Left cardiac atrium (tissue), 4 donors: ENCODE data around the gene LCN9. TPM values are rescaled to one million over a fixed set of nuclear protein-coding genes. Genes with fewer than 3 reads are reported as not detected.
A peak's percentile ranks its signal among the peaks of the same experiment; 100 is the strongest.
"Not testable (repeated sequence)": the region's sequence is repeated elsewhere in the genome, so short reads cannot be mapped to it uniquely, and the experiment has no call there.

ENCODE experiments used
- ATAC-seq, 2 donors: fragments of 200-7000 bp; cut with Tn5 transposase; one replicate each; pipeline ENCODE4 v1.9.1; 2020; ENCODE audit warnings: mild to moderate bottlenecking in 2 of 2, moderate library complexity in 2 of 2
- DNase-seq: peaks from one replicate; pipeline ENCODE4 v3.0.0-alpha.2; 2020
- intact Hi-C, 2 donors: fragments of 100-400 bp; cut with DNase I; formaldehyde crosslinking; loops; one replicate each; pipeline versions ENCODE4 v1.14.1 to v1.15.1; 2022 to 2023
- long read RNA-seq: library from polyadenylated mRNA; unstranded; transcript quantifications from one replicate; pipeline ENCODE4 v2.0.0, GENCODE V29; 2021
- total RNA-seq, 2 donors: library from RNA; stranded (reverse); fragmentation: NEBNext Ultra II Directional; extraction: Animal tissue kit (Norgen Biotek cat#: 25700); gene quantifications; one replicate each; pipeline ENCODE4 v1.2.1, GENCODE V29; 2021
- donor health status: DM: no; HTN: yes; CAD: no.
- donor health status: DM: no; HTN: yes; CAD: no; lungs with severe emphysema.
- donor health status: DM: yes; HTN: yes; CAD: no.
- donor health status: Dilated cardiomyopathy.

Gene LCN9
- not detected for total RNA-seq
- long read RNA-seq: 0 reads

- peak in 1 of 2 donors; percentile 68 for ATAC-seq
- intact Hi-C loops: no loop called here
- peak; percentile 53 for DNase-seq
Measured at GRCh38 chr9:135662758-135663450, at the start of gene LCN9. Gene LCN9 (plus strand): TSS chr9:135663309. CDS start chr9:135663322, 13 bp downstream.

GRCh38 chr9:135613946-135614805 is 48.9 kb upstream of the LCN9 start:
- DNase-seq (no peak), ATAC-seq (no peak)
- intact Hi-C loops: no loop called here

GRCh38 chr9:135614821-135615665 is 48.1 kb upstream of the LCN9 start:
- intact Hi-C loops: no loop called here
- no peak for DNase-seq
- no peak for ATAC-seq

- DNase-seq: no peak
- intact Hi-C loops: no loop called here
- no peak for ATAC-seq
Measured at GRCh38 chr9:135615666-135616618, 47.2 kb upstream of the LCN9 start.

- DNase-seq: no peak
- intact Hi-C loops: no loop called here
- no peak for ATAC-seq
Measured at GRCh38 chr9:135616619-135617537, 46.2 kb upstream of the LCN9 start.

- no peak for ATAC-seq
Measured at GRCh38 chr9:135617538-135617900, 45.6 kb upstream of the LCN9 start.

GRCh38 chr9:135617991-135618411 is 45.1 kb upstream of the LCN9 start:
- no peak for ATAC-seq
- intact Hi-C loops: no loop called here
- DNase-seq: no peak

More at GRCh38 chr9:135617538-135617900, 45.6 kb upstream of the LCN9 start:
- intact Hi-C loops: no loop called here
- no peak for DNase-seq

GRCh38 chr9:135618866-135619598 is 44.1 kb upstream of the LCN9 start:
- ATAC-seq (no peak), DNase-seq (no peak)
- intact Hi-C loops: no loop called here

GRCh38 chr9:135619599-135619886 is 43.6 kb upstream of the LCN9 start:
- intact Hi-C loops: no loop called here
- DNase-seq: no peak
- ATAC-seq: no peak

- ATAC-seq (no peak), DNase-seq (no peak)
- intact Hi-C loops: no loop called here
Measured at GRCh38 chr9:135620558-135620957, 42.6 kb upstream of the LCN9 start.

- DNase-seq (no peak), ATAC-seq (no peak)
- intact Hi-C loops: no loop called here
Measured at GRCh38 chr9:135622415-135623020, 40.6 kb upstream of the LCN9 start.

GRCh38 chr9:135624282-135624681 is 38.8 kb upstream of the LCN9 start:
- ATAC-seq (no peak), DNase-seq (no peak)
- intact Hi-C loops: no loop called here

- intact Hi-C loops: no loop called here
- ATAC-seq (no peak), DNase-seq (no peak)
Measured at GRCh38 chr9:135632841-135633240, 30.3 kb upstream of the LCN9 start.

- intact Hi-C loops, ATAC-seq, DNase-seq: not testable (repeated sequence)
Measured at GRCh38 chr9:135636930-135637530, 26.1 kb upstream of the LCN9 start.

- intact Hi-C loops: no loop called here
- ATAC-seq (no peak), DNase-seq (no peak)
Measured at GRCh38 chr9:135639196-135639595, 23.9 kb upstream of the LCN9 start, which contains the start of gene GLT6D1. Gene GLT6D1 (minus strand): TSS chr9:135639540. CDS start chr9:135639187, 353 bp downstream.

- intact Hi-C loops: no loop called here
- no peak for DNase-seq
- ATAC-seq: no peak
Measured at GRCh38 chr9:135641047-135641446, 22.1 kb upstream of the LCN9 start.
